Neural cell (in vitro differentiated cells): Measurements from ENCODE around the gene ISY1. TPM values are rescaled to one million over a fixed set of nuclear protein-coding genes. Genes with fewer than 3 reads are reported as not detected.
"Not testable (repeated sequence)": the region's sequence is repeated elsewhere in the genome, so short reads cannot be mapped to it uniquely, and the experiment has no call there.

ENCODE experiments used
- H2AFZ ChIP-seq: fragments of 200-600, 300-800 bp; sonication (generic), shearing (Covaris generic); 2 replicates; pipeline ENCODE4 v1.6.0; 2014; ENCODE audit warnings: low read depth, mild to moderate bottlenecking, antibody characterized with exemption, low read length, moderate library complexity
- H3F3A ChIP-seq: fragments of 200-600 bp; shearing (Covaris generic); 2 replicates; pipeline ENCODE4 v1.6.1; 2016; ENCODE audit warnings: mild to moderate bottlenecking, moderate library complexity, mixed read lengths, antibody characterized with exemption, low read length; ENCODE audit not compliant: insufficient read depth, poor library complexity, severe bottlenecking
- H3K27ac ChIP-seq: fragments of 200-600, 300-800 bp; sonication (generic), shearing (Covaris generic); 2 replicates; pipeline ENCODE4 v1.5.1; 2014; ENCODE audit warnings: mild to moderate bottlenecking, low read length, moderate library complexity
- H3K27me3 ChIP-seq: fragments of 300-800, 200-600 bp; sonication (generic), shearing (Covaris generic); 2 replicates; pipeline ENCODE4 v1.6.0; 2014; ENCODE audit warnings: mild to moderate bottlenecking, low read depth, low read length, moderate library complexity; ENCODE audit not compliant: insufficient read depth
- H3K36me3 ChIP-seq: fragments of 300-800, 200-600 bp; sonication (generic), shearing (Covaris generic); 2 replicates; pipeline ENCODE4 v1.5.1; 2014; ENCODE audit warnings: mild to moderate bottlenecking, antibody characterized with exemption, low read length, moderate library complexity; ENCODE audit not compliant: insufficient read depth
- H3K4me2 ChIP-seq: fragments of 300-800, 200-600 bp; sonication (generic), shearing (Covaris generic); 2 replicates; pipeline ENCODE4 v1.6.0; 2014; ENCODE audit warnings: mild to moderate bottlenecking, low read length
- H3K4me3 ChIP-seq: fragments of 300-800, 200-600 bp; sonication (generic), shearing (Covaris generic); 2 replicates; pipeline ENCODE4 v1.5.1; 2014; ENCODE audit warnings: mild to moderate bottlenecking, low read length, moderate library complexity
- H3K79me2 ChIP-seq: fragments of 200-600 bp; shearing (Covaris generic); replicated peaks from 2 replicates; pipeline ENCODE4 v1.6.0; 2014; ENCODE audit warnings: mild to moderate bottlenecking, low read length, moderate library complexity; ENCODE audit not compliant: insufficient read depth
- H3K9ac ChIP-seq: fragments of 300-800, 200-600 bp; sonication (generic), shearing (Covaris generic); 2 replicates; pipeline ENCODE4 v1.6.1; 2016; ENCODE audit warnings: mild to moderate bottlenecking, low read length, mixed read lengths
- H3K9me2 ChIP-seq: fragments of 200-600 bp; shearing (Covaris generic); 2 replicates; pipeline ENCODE4 v1.6.1; 2016; ENCODE audit warnings: mild to moderate bottlenecking, low read length, mixed read lengths; ENCODE audit not compliant: insufficient read depth
- H3K9me3 ChIP-seq: fragments of 200-600, 300-800 bp; sonication (generic), shearing (Covaris generic); 2 replicates; pipeline ENCODE4 v1.6.1; 2016; ENCODE audit warnings: mild to moderate bottlenecking, mixed run types, low read length, moderate library complexity, mixed read lengths
- H4K20me1 ChIP-seq: fragments of 200-600 bp; shearing (Covaris generic); 2 replicates; pipeline ENCODE4 v1.6.1; 2016; ENCODE audit warnings: mild to moderate bottlenecking, mixed run types; ENCODE audit not compliant: insufficient read depth
- EZH2 ChIP-seq: fragments of 200-600, 300-800 bp; shearing (Covaris generic), sonication (generic); IDR thresholded peaks from 2 replicates; pipeline ENCODE4 v1.6.1; 2014; ENCODE audit warnings: antibody characterized with exemption, low read length, borderline replicate concordance, mild to moderate bottlenecking; ENCODE audit not compliant: insufficient read depth, poor library complexity, severe bottlenecking
- MXI1 ChIP-seq: fragments of 450-650 bp; conservative IDR thresholded peaks from 2 replicates; pipeline ENCODE4 v1.6.1; 2014; ENCODE audit warnings: antibody characterized with exemption, mild to moderate bottlenecking; ENCODE audit not compliant: poor library complexity, severe bottlenecking
- POLR2AphosphoS5 ChIP-seq: IDR thresholded peaks from 2 replicates; pipeline ENCODE4 v1.6.1; 2012
- RAD21 ChIP-seq: fragments of 450-650 bp; conservative IDR thresholded peaks from 2 replicates; pipeline ENCODE4 v1.6.1; 2014; ENCODE audit warnings: antibody characterized with exemption, mild to moderate bottlenecking, moderate library complexity
- REST ChIP-seq: IDR thresholded peaks from 2 replicates; pipeline ENCODE4 v1.6.1; 2012; ENCODE audit warnings: borderline replicate concordance
- SMC3 ChIP-seq: fragments of 450-650 bp; conservative IDR thresholded peaks from 2 replicates; pipeline ENCODE4 v1.6.1; 2014; ENCODE audit warnings: antibody characterized with exemption, mild to moderate bottlenecking, moderate library complexity; ENCODE audit not compliant: poor library complexity
- TAF1 ChIP-seq: IDR thresholded peaks from 2 replicates; pipeline ENCODE4 v1.6.1; 2012; ENCODE audit warnings: low read depth
- polyA plus RNA-seq: library from polyadenylated mRNA; depleted of rRNA; stranded (reverse); fragments of >200 nt; gene quantifications from 2 replicates; pipeline ENCODE4 v1.2.3, GENCODE V29; 2014
- TF ChIP-seq, protein P1 (sequence below): fragments of 450-650 bp; IDR thresholded peaks from 2 replicates; pipeline ENCODE4 v1.5.1; 2014; ENCODE audit warnings: antibody characterized with exemption, mild to moderate bottlenecking, moderate library complexity; ENCODE audit not compliant: poor library complexity, severe bottlenecking

ISY1 gene
- polyA plus RNA-seq, 1 donor from 2014 or later, result 23.3 TPM

DNA sequence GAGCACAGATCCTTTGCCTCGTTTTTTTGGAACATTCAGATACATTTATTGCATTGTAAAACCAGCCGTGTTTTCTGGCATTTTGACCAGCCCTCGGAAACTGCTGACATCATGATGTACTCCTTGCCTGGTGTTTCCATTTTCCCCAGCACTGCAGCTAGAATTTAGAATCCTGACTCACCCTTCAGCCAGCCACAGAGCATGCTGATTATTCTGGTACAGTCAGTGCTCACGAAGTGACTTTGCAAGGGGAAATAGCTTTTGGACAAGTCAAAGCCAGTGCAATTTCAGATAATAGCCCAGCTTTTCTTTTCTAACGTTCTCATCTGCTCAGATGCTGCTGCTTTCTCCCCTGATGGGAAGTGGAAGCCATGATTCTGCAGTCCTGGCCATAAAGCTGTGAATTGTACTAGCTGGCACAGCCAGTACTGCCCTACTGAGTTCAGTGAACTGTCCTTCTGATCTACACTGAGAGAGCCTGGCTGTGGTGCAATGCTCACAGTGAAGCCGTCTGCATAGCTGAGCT, 34.9 kb upstream of the ISY1 start:
- H3K27ac ChIP-seq, result no peak overlapping the region
- no peak overlapping the region for H3K4me2 ChIP-seq
- H3F3A ChIP-seq, result no peaks in the 10 kb centered on the region
- no peaks in the 10 kb centered on the region for H3K36me3 ChIP-seq
- no peaks in the 10 kb centered on the region for H3K9me3 ChIP-seq
- H3K79me2 ChIP-seq, result no peaks in the 10 kb centered on the region
- peak overlapping the region; percentile 16 for H3K9ac ChIP-seq
- TF ChIP-seq RAD21, result no peak
- TF ChIP-seq POLR2AphosphoS5, result no peak
- no peak for TF ChIP-seq REST
- no peak overlapping the region for H3K4me3 ChIP-seq
- H4K20me1 ChIP-seq, result no peaks in the 10 kb centered on the region
- H3K27me3 ChIP-seq, result no peaks in the 10 kb centered on the region
- H3K9me2 ChIP-seq, result no peaks in the 10 kb centered on the region
- no peak overlapping the region for H2AFZ ChIP-seq

DNA sequence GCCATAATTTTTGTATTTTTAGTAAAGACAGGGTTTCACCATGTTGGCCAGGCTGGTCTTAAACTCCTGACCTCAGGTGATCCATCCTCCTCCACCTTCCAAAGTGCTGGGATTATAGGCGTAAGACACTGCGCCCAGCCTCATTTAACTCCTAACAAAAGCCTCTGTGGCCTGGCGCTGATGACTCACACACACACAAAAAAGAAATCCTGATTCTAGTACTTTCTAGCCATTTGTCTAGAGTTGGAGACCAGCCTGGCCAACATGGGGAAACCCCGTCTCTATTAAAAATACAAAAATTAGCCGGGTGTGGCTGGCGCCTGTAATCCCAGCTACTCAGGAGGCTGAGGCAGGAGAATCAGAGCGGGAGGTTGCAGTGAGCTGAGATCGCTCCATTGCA, 28.9 kb upstream of the ISY1 start:
- not testable (repeated sequence) for H3K79me2 ChIP-seq, H3K36me3 ChIP-seq, H3K9me2 ChIP-seq, H3K27ac ChIP-seq, H4K20me1 ChIP-seq, H3K27me3 ChIP-seq, H2AFZ ChIP-seq, H3K9ac ChIP-seq, H3K4me2 ChIP-seq, H3K4me3 ChIP-seq, H3F3A ChIP-seq, H3K9me3 ChIP-seq

DNA sequence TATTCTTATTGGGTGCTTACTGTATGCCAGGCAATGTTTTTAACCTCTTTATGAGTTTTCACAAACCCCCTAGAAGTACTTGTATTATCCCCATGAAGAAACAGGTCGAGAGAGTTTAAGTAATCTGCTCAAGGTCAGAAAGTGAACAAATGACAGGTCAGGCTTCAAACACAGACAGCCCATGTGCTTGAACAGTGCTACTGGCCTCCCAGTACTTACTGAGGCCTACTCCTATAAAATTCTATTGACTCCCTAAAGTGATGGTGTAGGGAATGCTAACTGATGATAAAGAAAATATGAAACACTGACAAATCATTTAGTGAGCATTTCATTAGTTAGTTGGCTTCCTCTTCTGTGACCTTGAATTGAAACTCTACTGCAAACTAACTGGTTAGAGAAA, 27.0 kb upstream of the ISY1 start:
- Histone ChIP-seq H3K9me2 (no peaks in the 10 kb centered on the region), H3K9me3 (no peaks in the 10 kb centered on the region), H3K4me3 (no peak overlapping the region), H3K36me3 (no peaks in the 10 kb centered on the region), H3K4me2 (no peak overlapping the region), H4K20me1 (no peaks in the 10 kb centered on the region), H3K79me2 (peaks cover 13% of the 10 kb centered on the region), H3K27me3 (no peaks in the 10 kb centered on the region), H2AFZ (no peak overlapping the region), H3F3A (no peaks in the 10 kb centered on the region), H3K27ac (no peak overlapping the region), H3K9ac (no peak overlapping the region)
- TF ChIP-seq, protein P1, sequence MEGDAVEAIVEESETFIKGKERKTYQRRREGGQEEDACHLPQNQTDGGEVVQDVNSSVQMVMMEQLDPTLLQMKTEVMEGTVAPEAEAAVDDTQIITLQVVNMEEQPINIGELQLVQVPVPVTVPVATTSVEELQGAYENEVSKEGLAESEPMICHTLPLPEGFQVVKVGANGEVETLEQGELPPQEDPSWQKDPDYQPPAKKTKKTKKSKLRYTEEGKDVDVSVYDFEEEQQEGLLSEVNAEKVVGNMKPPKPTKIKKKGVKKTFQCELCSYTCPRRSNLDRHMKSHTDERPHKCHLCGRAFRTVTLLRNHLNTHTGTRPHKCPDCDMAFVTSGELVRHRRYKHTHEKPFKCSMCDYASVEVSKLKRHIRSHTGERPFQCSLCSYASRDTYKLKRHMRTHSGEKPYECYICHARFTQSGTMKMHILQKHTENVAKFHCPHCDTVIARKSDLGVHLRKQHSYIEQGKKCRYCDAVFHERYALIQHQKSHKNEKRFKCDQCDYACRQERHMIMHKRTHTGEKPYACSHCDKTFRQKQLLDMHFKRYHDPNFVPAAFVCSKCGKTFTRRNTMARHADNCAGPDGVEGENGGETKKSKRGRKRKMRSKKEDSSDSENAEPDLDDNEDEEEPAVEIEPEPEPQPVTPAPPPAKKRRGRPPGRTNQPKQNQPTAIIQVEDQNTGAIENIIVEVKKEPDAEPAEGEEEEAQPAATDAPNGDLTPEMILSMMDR, result no peak
- no peak for TF ChIP-seq MXI1
- TF ChIP-seq SMC3, result no peak
- no peak for TF ChIP-seq REST
- no peak for TF ChIP-seq POLR2AphosphoS5
- TF ChIP-seq TAF1, result no peak
- no peak for TF ChIP-seq EZH2
